Ishikawa (cell line): Measurements from ENCODE around the gene OBSCN.

Experiments used
- CEBPB ChIP-seq: IDR thresholded peaks from 2 replicates; pipeline ENCODE4 v1.6.1; 2012
- CREB1 ChIP-seq: IDR thresholded peaks from 2 replicates; pipeline ENCODE4 v1.6.1; 2012; ENCODE audit warnings: low read depth
- EGR1 ChIP-seq: IDR thresholded peaks from 2 replicates; pipeline ENCODE4 v1.6.1; 2012
- EP300 ChIP-seq: IDR thresholded peaks from 2 replicates; pipeline ENCODE4 v1.6.1; 2012; ENCODE audit warnings: borderline replicate concordance
- FOXM1 ChIP-seq: IDR thresholded peaks from 2 replicates; pipeline ENCODE4 v1.6.1; 2012; ENCODE audit warnings: low read depth, borderline replicate concordance
- NFIC ChIP-seq: IDR thresholded peaks from 2 replicates; pipeline ENCODE4 v1.6.1; 2012
- RAD21 ChIP-seq: IDR thresholded peaks from 2 replicates; pipeline ENCODE4 v1.6.1; 2012; ENCODE audit warnings: low read depth
- REST ChIP-seq: IDR thresholded peaks from 2 replicates; pipeline ENCODE4 v1.6.1; 2012; ENCODE audit warnings: low read depth, mild to moderate bottlenecking
- TAF1 ChIP-seq: IDR thresholded peaks from 2 replicates; pipeline ENCODE4 v1.6.1; 2012; ENCODE audit warnings: low read depth, mild to moderate bottlenecking
- TCF12 ChIP-seq: IDR thresholded peaks from 2 replicates; pipeline ENCODE4 v1.6.1; 2012; ENCODE audit warnings: low read depth
- TEAD4 ChIP-seq: IDR thresholded peaks from 2 replicates; pipeline ENCODE4 v1.6.1; 2012
- USF1 ChIP-seq: IDR thresholded peaks from 2 replicates; pipeline ENCODE4 v1.6.1; 2012
- YY1 ChIP-seq: IDR thresholded peaks from 2 replicates; pipeline ENCODE4 v1.6.1; 2012; ENCODE audit warnings: low read depth
- ZBTB7A ChIP-seq: IDR thresholded peaks from 2 replicates; pipeline ENCODE4 v1.6.1; 2012; ENCODE audit warnings: low read depth
- TF ChIP-seq, protein P1 (sequence below): IDR thresholded peaks from 2 replicates; pipeline ENCODE4 v1.6.1; 2012

OBSCN gene

DNA sequence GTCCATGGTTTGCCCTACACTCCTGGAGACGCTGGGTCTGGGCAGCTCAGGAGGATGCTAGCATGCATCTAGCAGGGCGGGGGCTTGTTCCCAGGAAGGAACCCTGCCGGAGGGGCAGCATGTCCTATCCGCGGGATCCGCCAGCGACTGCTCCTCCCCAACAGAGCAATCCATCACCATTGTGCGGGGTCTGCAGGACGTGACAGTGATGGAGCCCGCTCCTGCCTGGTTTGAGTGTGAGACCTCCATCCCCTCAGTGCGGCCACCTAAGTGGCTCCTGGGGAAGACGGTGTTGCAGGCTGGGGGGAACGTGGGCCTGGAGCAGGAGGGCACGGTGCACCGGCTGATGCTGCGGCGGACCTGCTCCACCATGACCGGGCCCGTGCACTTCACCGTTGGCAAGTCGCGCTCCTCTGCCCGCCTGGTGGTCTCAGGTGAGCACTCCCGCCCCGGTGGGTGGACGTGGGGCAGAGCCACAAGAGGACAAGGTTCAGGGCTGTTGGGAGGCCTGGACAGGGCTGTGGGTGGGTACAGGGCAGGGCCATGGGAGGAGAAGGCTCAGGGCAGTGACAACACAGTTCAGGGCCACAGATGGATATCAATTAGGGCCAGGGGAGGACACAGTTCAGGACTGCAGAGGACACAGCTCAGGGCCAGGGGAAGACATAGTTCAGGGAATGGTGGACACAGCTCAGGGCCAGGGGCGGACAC, 71.3 kb downstream of the OBSCN start:
- TF ChIP-seq NFIC (no peak), USF1 (no peak), TCF12 (no peak), CREB1 (no peak), CEBPB (no peak), EGR1 (no peak), YY1 (no peak)

DNA sequence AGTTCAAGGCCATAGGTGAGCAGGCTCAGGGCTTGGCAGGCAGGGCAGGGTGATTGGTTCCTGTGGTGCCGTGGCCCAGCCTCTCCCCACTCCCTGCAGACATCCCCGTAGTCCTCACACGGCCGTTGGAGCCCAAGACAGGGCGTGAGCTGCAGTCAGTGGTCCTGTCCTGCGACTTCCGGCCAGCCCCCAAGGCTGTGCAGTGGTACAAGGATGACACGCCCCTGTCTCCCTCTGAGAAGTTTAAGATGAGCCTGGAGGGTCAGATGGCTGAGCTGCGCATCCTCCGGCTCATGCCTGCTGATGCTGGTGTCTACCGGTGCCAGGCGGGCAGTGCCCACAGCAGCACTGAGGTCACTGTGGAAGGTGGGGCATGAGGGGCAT, 71.9 kb downstream of the OBSCN start:
- TF ChIP-seq REST (no peak), NFIC (no peak), CREB1 (no peak), TCF12 (no peak), TEAD4 (no peak), CEBPB (no peak), TAF1 (no peak), USF1 (no peak), EGR1 (no peak), RAD21 (no peak), YY1 (no peak), ZBTB7A (no peak), EP300 (no peak)
- TF ChIP-seq, protein P1, sequence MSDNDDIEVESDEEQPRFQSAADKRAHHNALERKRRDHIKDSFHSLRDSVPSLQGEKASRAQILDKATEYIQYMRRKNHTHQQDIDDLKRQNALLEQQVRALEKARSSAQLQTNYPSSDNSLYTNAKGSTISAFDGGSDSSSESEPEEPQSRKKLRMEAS = no peak

DNA sequence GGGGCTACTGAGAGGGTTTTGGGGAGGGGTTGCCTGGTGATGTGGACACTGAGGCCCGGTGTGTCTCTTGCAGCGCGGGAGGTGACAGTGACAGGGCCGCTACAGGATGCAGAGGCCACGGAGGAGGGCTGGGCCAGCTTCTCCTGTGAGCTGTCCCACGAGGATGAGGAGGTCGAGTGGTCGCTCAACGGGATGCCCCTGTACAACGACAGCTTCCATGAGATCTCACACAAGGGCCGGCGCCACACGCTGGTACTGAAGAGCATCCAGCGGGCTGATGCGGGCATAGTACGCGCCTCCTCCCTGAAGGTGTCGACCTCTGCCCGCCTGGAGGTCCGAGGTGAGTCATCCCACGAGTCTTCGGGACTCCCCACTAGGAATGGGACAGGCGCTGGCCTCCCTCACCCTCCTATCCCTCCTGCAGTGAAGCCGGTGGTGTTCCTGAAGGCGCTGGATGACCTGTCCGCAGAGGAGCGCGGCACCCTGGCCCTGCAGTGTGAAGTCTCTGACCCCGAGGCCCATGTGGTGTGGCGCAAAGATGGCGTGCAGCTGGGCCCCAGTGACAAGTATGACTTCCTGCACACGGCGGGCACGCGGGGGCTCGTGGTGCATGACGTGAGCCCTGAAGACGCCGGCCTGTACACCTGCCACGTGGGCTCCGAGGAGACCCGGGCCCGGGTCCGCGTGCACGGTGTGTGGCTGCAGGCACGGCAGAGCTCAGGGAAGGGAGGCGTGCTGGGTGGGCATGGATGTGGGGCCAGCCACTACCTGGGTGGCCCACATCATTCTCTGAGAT, 72.5 kb downstream of the OBSCN start:
- TF ChIP-seq NFIC (no peak), YY1 (no peak), TEAD4 (no peak), ZBTB7A (no peak), FOXM1 (no peak), TAF1 (no peak), CREB1 (no peak)
- TF ChIP-seq, protein P1 = no peak

- TF ChIP-seq TEAD4 (no peak), EP300 (no peak), CREB1 (no peak)
These were observed 73.2 kb downstream of the OBSCN start for GRCh38 chr1:228280961-228281591.

DNA sequence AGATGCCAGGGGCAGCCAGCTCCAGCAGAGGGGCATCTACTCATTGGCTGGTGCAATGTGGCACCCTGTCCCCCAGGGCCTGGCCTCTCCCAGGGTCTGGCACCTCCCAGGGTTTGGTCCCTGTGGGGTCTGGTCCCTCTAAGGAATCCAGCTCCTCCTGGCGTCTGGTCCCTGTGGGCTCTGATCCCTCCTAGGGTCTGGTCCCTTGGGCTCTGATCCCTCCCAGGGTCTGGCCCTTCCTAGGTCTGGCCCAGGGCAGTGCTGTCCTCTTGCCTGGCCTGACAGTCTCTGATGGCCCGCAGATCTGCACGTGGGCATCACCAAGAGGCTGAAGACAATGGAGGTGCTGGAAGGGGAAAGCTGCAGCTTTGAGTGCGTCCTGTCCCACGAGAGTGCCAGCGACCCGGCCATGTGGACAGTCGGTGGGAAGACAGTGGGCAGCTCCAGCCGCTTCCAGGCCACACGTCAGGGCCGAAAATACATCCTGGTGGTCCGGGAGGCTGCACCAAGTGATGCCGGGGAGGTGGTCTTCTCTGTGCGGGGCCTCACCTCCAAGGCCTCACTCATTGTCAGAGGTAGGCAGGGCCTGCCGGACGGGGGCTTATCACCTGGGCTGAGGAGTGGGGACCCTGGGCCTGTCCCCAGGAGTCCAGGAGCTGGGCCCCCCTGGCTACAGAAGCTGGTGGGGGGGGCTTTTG, 73.9 kb downstream of the OBSCN start:
- TF ChIP-seq NFIC = no peak
- TF ChIP-seq ZBTB7A = no peak
- TF ChIP-seq EP300 = no peak
- TF ChIP-seq FOXM1 = no peak
- TF ChIP-seq REST = no peak
- TF ChIP-seq, protein P1 = no peak
- no peak for TF ChIP-seq EGR1
- TF ChIP-seq CEBPB = no peak
- no peak for TF ChIP-seq TAF1
- TF ChIP-seq USF1 = no peak
